Sigmoid colon (tissue), 7 donors: ENCODE results near the gene THBS1. TPM values are rescaled to one million over a fixed set of nuclear protein-coding genes. Genes with fewer than 3 reads are reported as not detected.

Experiments
- DNase-seq: peaks from one replicate; pipeline ENCODE4 v3.0.0-alpha.2; 2019
- H3K27ac ChIP-seq, 4 donors: fragments of 200-600 bp; sonication (generic); one replicate each; pipeline ENCODE4 v1.5.1; 2016 to 2019; ENCODE audit warnings: mild to moderate bottlenecking in 1 of 4
- H3K27me3 ChIP-seq, 3 donors: fragments of 200-600 bp; sonication (generic); one replicate each; pipeline ENCODE4 v1.5.1; 2019; ENCODE audit warnings: mild to moderate bottlenecking in 1 of 3
- H3K36me3 ChIP-seq, 4 donors: fragments of 200-600 bp; sonication (generic); one replicate each; pipeline ENCODE4 v1.5.1; 2016 to 2019
- H3K4me1 ChIP-seq, 4 donors: fragments of 200-600 bp; sonication (generic); one replicate each; pipeline ENCODE4 v1.5.1; 2017 to 2019
- H3K4me3 ChIP-seq, 4 donors: fragments of 200-600 bp; sonication (generic); one replicate each; pipeline ENCODE4 v1.5.1; 2017 to 2019; ENCODE audit warnings: mild to moderate bottlenecking in 2 of 4, moderate library complexity in 1 of 4
- H3K9me3 ChIP-seq, 4 donors: fragments of 200-600 bp in 3 of 4; sonication (generic) in 3 of 4; one replicate each; pipeline versions ENCODE4 v1.5.1 to v1.6.1; 2013 to 2019
- CTCF ChIP-seq, 4 experiments: fragments of 450-650 bp in 3 of 4; fragments of 200-600 bp in 1 of 4; IDR thresholded peaks; one replicate each; pipeline ENCODE4 v1.5.1; 2016 to 2019; ENCODE audit warnings: antibody characterized with exemption in 4 of 4, mild to moderate bottlenecking in 3 of 4, moderate library complexity in 2 of 4
- EP300 ChIP-seq, 4 donors: sonication (generic); formaldehyde crosslinking; IDR thresholded peaks; one replicate each; pipeline ENCODE4 v1.6.1; 2017; ENCODE audit warnings: antibody characterized with exemption in 4 of 4
- POLR2A ChIP-seq, 2 donors: fragments of 450-650 bp; IDR thresholded peaks; one replicate each; pipeline ENCODE4 v1.6.1; 2016; ENCODE audit warnings: antibody characterized with exemption in 2 of 2, mild to moderate bottlenecking in 2 of 2, moderate library complexity in 2 of 2
- POLR2AphosphoS5 ChIP-seq, 4 donors: sonication (generic); formaldehyde crosslinking; IDR thresholded peaks; one replicate each; pipeline ENCODE4 v1.6.1; 2017; ENCODE audit warnings: antibody characterized with exemption in 4 of 4
- WGBS, 2 donors: extraction: QIAGEN DNeasy Blood & Tissue Kit; methylation state at CpG; one replicate each; pipeline ENCODE4 v1.1.7; 2013; 5-methylcytosine and 5-hydroxymethylcytosine counted together
- intact Hi-C: fragments of 100-400 bp; cut with DNase I; formaldehyde crosslinking; loops from one replicate; pipeline ENCODE4 v1.15.1; 2023
- polyA plus RNA-seq, 3 donors: library from polyadenylated mRNA; stranded (reverse); fragments of 200-250 nt; gene quantifications; one replicate each; pipeline ENCODE4 v1.2.3, GENCODE V29; 2013
- total RNA-seq, 4 donors: library from RNA; depleted of rRNA; stranded (reverse); fragments of >200 nt; gene quantifications; one replicate each; pipeline ENCODE4 v1.1.0, GENCODE V29; 2016
- donor health status: healthy with polysubstance abuse.
- donor health status: Bipolar disorder and iron deficiency.
- donor health status: healthy.

THBS1 gene
- total and polyA plus RNA-seq, 7 donors = 13.2 to 3,974 (median 172) TPM

DNA sequence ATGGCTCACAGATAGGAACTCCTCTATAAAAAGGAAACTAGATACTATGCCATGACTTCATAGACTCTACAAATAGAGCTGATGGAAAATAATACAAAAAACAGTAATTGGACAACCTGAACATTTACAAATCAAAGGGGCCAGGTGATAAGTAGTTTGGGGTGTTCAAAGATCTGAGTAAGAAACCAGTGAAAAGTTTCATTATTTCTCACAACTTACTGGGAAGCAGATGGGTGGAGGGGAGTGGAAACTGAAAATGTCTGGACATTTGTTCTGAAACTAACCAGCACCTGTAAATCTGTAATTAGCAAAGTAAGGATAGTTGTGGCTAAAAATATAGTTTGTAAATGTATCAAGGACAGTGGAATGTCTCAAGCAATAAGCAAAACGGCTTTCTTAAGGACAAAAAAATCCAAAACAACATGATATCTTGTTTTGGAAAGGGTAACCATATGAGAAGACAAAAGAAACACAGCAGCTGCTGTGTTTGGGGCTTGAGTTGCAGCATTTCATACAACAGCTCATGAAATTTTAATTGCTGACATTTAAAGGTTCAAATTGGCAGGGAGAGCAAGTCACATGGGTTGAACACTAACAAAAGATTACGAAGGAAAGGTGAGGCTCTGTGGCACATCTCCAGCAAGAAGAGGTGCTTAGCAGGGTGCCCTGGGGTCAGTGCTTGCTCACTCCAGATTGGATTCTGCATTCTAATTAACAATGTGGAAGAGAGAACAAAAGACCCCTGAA lies 26.8 kb upstream of the THBS1 start:
- Histone ChIP-seq H3K9me3 (no peaks in the 10 kb centered on the region), H3K27me3 (no peaks in the 10 kb centered on the region), H3K4me1 (peaks cover 0 to 48% (median 44%) of the 10 kb centered on the region in 4 donors), H3K4me3 (no peak overlapping the region), H3K27ac (peak overlapping the region; percentile 4 to 80 (median 74)), H3K36me3 (no peaks in the 10 kb centered on the region)
- WGBS, 2 donors = 11 to 51% methylated on average over 2 of the region's 2 CpGs
- intact Hi-C loops = loop anchor here (2.0 kb wide), 1 partner anchor 63 kb away; no protein-coding TSS in a partner anchor
- TF ChIP-seq POLR2A (IDR thresholded peaks at IDR 0.05) (no peak), POLR2AphosphoS5 (IDR thresholded peaks at IDR 0.05) (peak; percentile 68 to 83 (median 81)), CTCF (IDR thresholded peaks at IDR 0.05) (no peak), EP300 (IDR thresholded peaks at IDR 0.05) (peak; percentile 69 to 77 (median 77))
- peak; percentile 85 for DNase-seq

- intact Hi-C loops = loop anchor here (2.0 kb wide), 1 partner anchor 64 kb away; no protein-coding TSS in a partner anchor
- Histone ChIP-seq H3K4me1 (peaks cover 0 to 48% (median 44%) of the 10 kb centered on the region in 4 donors), H3K27ac (peak overlapping the region in 3 of 4 donors; percentile 73 to 80 (median 75)), H3K27me3 (no peaks in the 10 kb centered on the region), H3K36me3 (no peaks in the 10 kb centered on the region), H3K4me3 (no peak overlapping the region), H3K9me3 (no peaks in the 10 kb centered on the region)
- TF ChIP-seq EP300 (IDR thresholded peaks at IDR 0.05) (no peak), POLR2A (IDR thresholded peaks at IDR 0.05) (no peak)
- DNase-seq = no peak
These were observed 26.0 kb upstream of the THBS1 start for GRCh38 chr15:39554746-39555387.

GRCh38 chr15:39555885-39556284 lies 25.0 kb upstream of the THBS1 start:
- H3K27ac ChIP-seq = peak overlapping the region in 3 of 4 donors; percentile 73 to 80 (median 75)
- no peaks in the 10 kb centered on the region for H3K27me3 ChIP-seq
- intact Hi-C loops = loop anchor here (2.0 kb wide), 1 partner anchor 65 kb away; no protein-coding TSS in a partner anchor
- TF ChIP-seq EP300 (IDR thresholded peaks at IDR 0.05) (no peak), CTCF (IDR thresholded peaks at IDR 0.05) (no peak), POLR2AphosphoS5 (IDR thresholded peaks at IDR 0.05) (no peak)
- no peak overlapping the region for H3K4me3 ChIP-seq
- H3K9me3 ChIP-seq = no peaks in the 10 kb centered on the region
- WGBS, 2 donors = 80 to 89% methylated on average over 4 of the region's 4 CpGs
- H3K36me3 ChIP-seq = no peaks in the 10 kb centered on the region
- peaks cover 0 to 48% (median 44%) of the 10 kb centered on the region in 4 donors for H3K4me1 ChIP-seq
- no peak for DNase-seq

- H3K27ac ChIP-seq = peak overlapping the region in 3 of 4 donors; percentile 73 to 80 (median 75)
- DNase-seq = no peak
- intact Hi-C loops = no loop called here
- no peaks in the 10 kb centered on the region for H3K36me3 ChIP-seq
- H3K4me1 ChIP-seq = peaks cover 0 to 48% (median 44%) of the 10 kb centered on the region in 4 donors
- TF ChIP-seq CTCF (IDR thresholded peaks at IDR 0.05) (no peak), POLR2A (IDR thresholded peaks at IDR 0.05) (no peak), POLR2AphosphoS5 (IDR thresholded peaks at IDR 0.05) (no peak), EP300 (IDR thresholded peaks at IDR 0.05) (no peak)
- no peaks in the 10 kb centered on the region for H3K27me3 ChIP-seq
- H3K4me3 ChIP-seq = no peak overlapping the region
- H3K9me3 ChIP-seq = no peaks in the 10 kb centered on the region
- WGBS, 2 donors = 87% methylated on average over 7 of the region's 7 CpGs
These were observed 24.4 kb upstream of the THBS1 start for GRCh38 chr15:39556461-39556860.

- H3K27me3 ChIP-seq = no peaks in the 10 kb centered on the region
- H3K36me3 ChIP-seq = no peaks in the 10 kb centered on the region
- peaks cover 0 to 37% (median 33%) of the 10 kb centered on the region in 4 donors for H3K4me1 ChIP-seq
- no peak overlapping the region for H3K27ac ChIP-seq
- no peak for TF ChIP-seq POLR2A (IDR thresholded peaks at IDR 0.05)
- TF ChIP-seq EP300 (IDR thresholded peaks at IDR 0.05) = no peak
- TF ChIP-seq POLR2AphosphoS5 (IDR thresholded peaks at IDR 0.05) = no peak
- TF ChIP-seq CTCF (IDR thresholded peaks at IDR 0.05) = no peak
- H3K4me3 ChIP-seq = no peak overlapping the region
- no peak for DNase-seq
- H3K9me3 ChIP-seq = no peaks in the 10 kb centered on the region
- 66 to 77% methylated on average over 3 of the region's 3 CpGs for WGBS, 2 donors
- intact Hi-C loops = no loop called here
These were observed 22.5 kb upstream of the THBS1 start for GRCh38 chr15:39558421-39558820.
